Measurements from ENCODE around the gene MCAT.
"Not testable (repeated sequence)": the region's sequence is repeated elsewhere in the genome, so short reads cannot be mapped to it uniquely, and the experiment has no call there.

MCAT gene

GRCh38 chr22:43152357-43153071, 9.3 kb upstream of the MCAT start:
- peak; percentile 8 for DNase-seq

- DNase-seq: no peak
Observed at GRCh38 chr22:43152003-43152356, 8.8 kb upstream of the MCAT start.

- DNase-seq: peak; percentile 29
Observed at GRCh38 chr22:43151251-43152002, 8.2 kb upstream of the MCAT start, which contains the start of gene TSPO. TSPO (plus strand) TSS chr22:43151559; CDS start chr22:43159239, 7,680 bp downstream.

- no peak for DNase-seq
Observed at GRCh38 chr22:43150731-43151206, 7.6 kb upstream of the MCAT start.

- DNase-seq: peak; percentile 56
Observed at GRCh38 chr22:43148581-43148980, 5.4 kb upstream of the MCAT start.

GRCh38 chr22:43147821-43148220, 4.6 kb upstream of the MCAT start:
- DNase-seq: peak; percentile 78

GRCh38 chr22:43146332-43146731, 3.1 kb upstream of the MCAT start:
- DNase-seq: peak; percentile 79

GRCh38 chr22:43145371-43145770, 2.2 kb upstream of the MCAT start:
- not testable (repeated sequence) for DNase-seq

GRCh38 chr22:43144949-43145348, 1.8 kb upstream of the MCAT start:
- no peak for DNase-seq

GRCh38 chr22:43136801-43137200, 6.4 kb downstream of the MCAT start:
- DNase-seq: no peak

- peak; percentile 36 for DNase-seq
Observed at GRCh38 chr22:43136255-43136654, 6.9 kb downstream of the MCAT start.

- no peak for DNase-seq
Observed at GRCh38 chr22:43135565-43135964, 7.6 kb downstream of the MCAT start.

- DNase-seq: no peak
Observed at GRCh38 chr22:43134553-43134952, 8.6 kb downstream of the MCAT start.

GRCh38 chr22:43133401-43133800, 9.8 kb downstream of the MCAT start:
- DNase-seq: no peak

- peak; percentile 60 for DNase-seq
Observed at GRCh38 chr22:43131773-43132501, 11.3 kb downstream of the MCAT start.

- DNase-seq: peak; percentile 97
Observed at GRCh38 chr22:43129426-43130425, 13.5 kb downstream of the MCAT start.

GRCh38 chr22:43128928-43129424, 14.2 kb downstream of the MCAT start:
- DNase-seq: peak; percentile 53

GRCh38 chr22:43128116-43128515, 15.1 kb downstream of the MCAT start:
- peak; percentile 73 for DNase-seq

GRCh38 chr22:43127166-43127908, 15.9 kb downstream of the MCAT start:
- DNase-seq: no peak

- DNase-seq: peak; percentile 23
Observed at GRCh38 chr22:43126501-43127165, 16.6 kb downstream of the MCAT start.
